ENCODE results near the gene CELSR2. TPM values are rescaled to one million over a fixed set of nuclear protein-coding genes. Genes with fewer than 3 reads are reported as not detected.

Gene CELSR2
- total and polyA plus RNA-seq, 2 donors (not counting 1 experiment from before 2014, with no cell fraction given) = 0.57 to 2.7 TPM

DNA sequence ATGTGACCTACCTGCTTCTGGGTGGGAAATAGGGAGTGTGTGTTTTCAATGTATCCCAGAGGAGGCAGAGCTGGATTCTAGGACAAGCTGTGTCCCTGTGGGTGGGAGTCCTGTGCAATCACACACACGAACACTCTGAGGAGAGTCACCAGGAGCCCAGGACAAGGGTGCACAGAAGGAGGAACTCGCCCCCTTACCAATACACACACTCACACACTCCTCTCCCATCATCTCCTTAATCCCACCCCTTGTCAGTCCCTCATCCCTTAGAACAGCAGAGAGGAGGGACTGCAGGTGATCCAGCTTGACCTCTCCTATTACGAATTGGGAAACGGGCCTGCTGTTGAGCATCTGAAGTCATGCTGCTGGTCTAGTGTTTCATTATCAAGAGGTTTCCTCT, 65.9 kb downstream of the CELSR2 start:
- no peak overlapping the region for H3K4me3 ChIP-seq (ENCODE audit: control extremely low read depth in 1 of 5, extremely low read depth in 1 of 5, insufficient read depth in 1 of 5, low read depth in 2 of 5, low read length in 4 of 5)
- POLR2A ChIA-PET = interaction anchor here (0.7 kb wide), 2 partner anchors 83 to 939 kb away, joined by 8 to 10 read pairs; partner anchors contain the start of gene SORT1
- H3K4me2 ChIP-seq (replicated peaks; ENCODE audit: low read depth, low read length, poor library complexity, severe bottlenecking) = no peak overlapping the region
- ATAC-seq (ENCODE audit: low read depth) = no peak
- H3K4me1 ChIP-seq (ENCODE audit: control insufficient read depth in 2 of 2, insufficient read depth in 2 of 2, low read length in 2 of 2) = no peaks in the 10 kb centered on the region
- no peak overlapping the region for H2AFZ ChIP-seq (ENCODE audit: insufficient read depth, low read depth, low read length, poor library complexity, severe bottlenecking)
- no peak overlapping the region for H3K9ac ChIP-seq (ENCODE audit: low read length)
- no peak for DNase-seq
- no peaks in the 10 kb centered on the region for H3K79me2 ChIP-seq (ENCODE audit: control insufficient read depth, insufficient read depth, low read length)
- H3K9me3 ChIP-seq (ENCODE audit: control extremely low read depth in 1 of 3, control insufficient read depth in 2 of 3, insufficient read depth in 1 of 3, low read length in 2 of 3) = no peaks in the 10 kb centered on the region
- H3K27me3 ChIP-seq (replicated peaks in 1 of 4; ENCODE audit: control extremely low read depth in 1 of 4, control insufficient read depth in 3 of 4, insufficient read depth in 4 of 4, low read length in 3 of 4) = no peaks in the 10 kb centered on the region
- TF ChIP-seq CTCF (IDR thresholded peaks at IDR 0.05) (no peak), EZH2 (IDR thresholded peaks at IDR 0.05; ENCODE audit: borderline replicate concordance, insufficient read depth, low read depth, low read length, poor library complexity, severe bottlenecking) (no peak)
- H3K27ac Mint-ChIP-seq = no peak overlapping the region
- no CpG with 5 or more reads among the region's 4 CpGs for WGBS (ENCODE audit: insufficient coverage)
- intact Hi-C loops (cut with micrococcal nuclease) = no loop called here
- peaks cover 5% of the 10 kb centered on the region for H3K27me3 Mint-ChIP-seq
- H3K36me3 ChIP-seq (replicated peaks in 1 of 2; ENCODE audit: control extremely low read depth in 1 of 2, control insufficient read depth in 1 of 2, extremely low read depth in 1 of 2, insufficient read depth in 2 of 2, low read length in 1 of 2) = no peaks in the 10 kb centered on the region
- H3K4me3 Mint-ChIP-seq = no peak overlapping the region
- H3K27ac ChIP-seq (ENCODE audit: low read length in 2 of 2) = no peak overlapping the region
- H3K9me3 Mint-ChIP-seq (ENCODE audit: insufficient read depth) = no peaks in the 10 kb centered on the region
- CTCF ChIA-PET = interaction anchor here (0.6 to 0.9 kb wide), 3 partner anchors 37 to 234 kb away, joined by 3 to 6 read pairs (median 4); no protein-coding TSS in a partner anchor
- no peaks in the 10 kb centered on the region for H3K4me1 Mint-ChIP-seq
- no peaks in the 10 kb centered on the region for H4K20me1 ChIP-seq (ENCODE audit: control insufficient read depth, insufficient read depth, low read length, poor library complexity, severe bottlenecking)

DNA sequence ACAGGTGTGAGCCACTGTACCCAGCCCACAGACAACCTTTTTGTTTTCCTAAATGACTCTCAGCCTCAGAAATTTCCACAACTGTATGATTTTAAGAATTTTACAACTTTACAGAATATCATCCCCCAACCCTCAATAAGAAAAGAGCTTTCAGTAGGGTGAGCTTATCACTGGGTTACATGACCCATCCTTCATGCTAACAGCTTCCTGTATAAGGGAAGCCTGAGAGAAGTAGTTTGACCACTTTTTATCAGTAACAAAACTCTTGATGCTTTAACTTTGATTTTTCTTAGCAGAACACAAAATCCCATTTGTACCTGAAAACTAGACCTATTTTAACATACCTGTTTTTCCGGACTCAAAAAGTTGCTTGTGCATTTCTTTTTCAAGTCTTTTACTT, 67.2 kb downstream of the CELSR2 start:
- no peaks in the 10 kb centered on the region for H4K20me1 ChIP-seq (ENCODE audit: control insufficient read depth, insufficient read depth, low read length, poor library complexity, severe bottlenecking)
- no CpG with 5 or more reads among the region's 1 CpG for WGBS (ENCODE audit: insufficient coverage)
- H3K9me3 Mint-ChIP-seq (ENCODE audit: insufficient read depth) = no peaks in the 10 kb centered on the region
- TF ChIP-seq EZH2 (IDR thresholded peaks at IDR 0.05; ENCODE audit: borderline replicate concordance, insufficient read depth, low read depth, low read length, poor library complexity, severe bottlenecking) (no peak), CTCF (IDR thresholded peaks at IDR 0.05) (no peak)
- H3K27me3 Mint-ChIP-seq = peaks cover 9% of the 10 kb centered on the region
- ChIA-PET POLR2A (no interaction called here), CTCF (interaction anchor here (0.6 to 1.2 kb wide), 2 partner anchors 9 to 329 kb away, joined by 3 to 6 read pairs; partner anchors contain the start of gene MYBPHL)
- H3K9me3 ChIP-seq (ENCODE audit: control extremely low read depth in 1 of 3, control insufficient read depth in 2 of 3, insufficient read depth in 1 of 3, low read length in 2 of 3) = no peaks in the 10 kb centered on the region
- no peak overlapping the region for H3K9ac ChIP-seq (ENCODE audit: low read length)
- H3K4me3 ChIP-seq (ENCODE audit: control extremely low read depth in 1 of 5, extremely low read depth in 1 of 5, insufficient read depth in 1 of 5, low read depth in 2 of 5, low read length in 4 of 5) = no peak overlapping the region
- H3K27ac Mint-ChIP-seq = no peak overlapping the region
- H3K27me3 ChIP-seq (replicated peaks in 1 of 4; ENCODE audit: control extremely low read depth in 1 of 4, control insufficient read depth in 3 of 4, insufficient read depth in 4 of 4, low read length in 3 of 4) = no peaks in the 10 kb centered on the region
- no peaks in the 10 kb centered on the region for H3K36me3 ChIP-seq (replicated peaks in 1 of 2; ENCODE audit: control extremely low read depth in 1 of 2, control insufficient read depth in 1 of 2, extremely low read depth in 1 of 2, insufficient read depth in 2 of 2, low read length in 1 of 2)
- ATAC-seq (ENCODE audit: low read depth) (no peak), DNase-seq (no peak)
- H3K4me1 Mint-ChIP-seq = no peaks in the 10 kb centered on the region
- H3K27ac ChIP-seq (ENCODE audit: low read length in 2 of 2) = no peak overlapping the region
- H3K4me3 Mint-ChIP-seq = no peak overlapping the region
- intact Hi-C loops (cut with micrococcal nuclease) = no loop called here
- no peaks in the 10 kb centered on the region for H3K4me1 ChIP-seq (ENCODE audit: control insufficient read depth in 2 of 2, insufficient read depth in 2 of 2, low read length in 2 of 2)
- no peak overlapping the region for H2AFZ ChIP-seq (ENCODE audit: insufficient read depth, low read depth, low read length, poor library complexity, severe bottlenecking)
- H3K4me2 ChIP-seq (replicated peaks; ENCODE audit: low read depth, low read length, poor library complexity, severe bottlenecking) = no peak overlapping the region
- no peaks in the 10 kb centered on the region for H3K79me2 ChIP-seq (ENCODE audit: control insufficient read depth, insufficient read depth, low read length)

Measured in B cell (primary cell).